Thymus (tissue), 11 donors: ENCODE results near the gene KLHL41. TPM values are rescaled to one million over a fixed set of nuclear protein-coding genes. Genes with fewer than 3 reads are reported as not detected.

Experiments used
- DNase-seq, 9 donors: peaks; one replicate each; pipeline ENCODE4 v3.0.0-alpha.2; 2013; ENCODE audit warnings: low spot score in 9 of 9, low read depth in 6 of 9, missing footprints in 1 of 9
- H3K27ac ChIP-seq, 2 donors: one replicate each; pipeline ENCODE4 v1.5.1; 2013; ENCODE audit warnings: control low read depth in 1 of 2, low read depth in 1 of 2, low read length in 1 of 2, mild to moderate bottlenecking in 1 of 2, moderate library complexity in 1 of 2
- H3K27me3 ChIP-seq, 2 donors: one replicate each; pipeline ENCODE4 v1.5.1; 2013; ENCODE audit warnings: low read length in 1 of 2; ENCODE audit not compliant: control insufficient read depth in 2 of 2, insufficient read depth in 1 of 2
- H3K36me3 ChIP-seq, 2 donors: one replicate each; pipeline ENCODE4 v1.5.1; 2013; ENCODE audit warnings: low read length in 1 of 2, mild to moderate bottlenecking in 1 of 2, moderate library complexity in 1 of 2; ENCODE audit not compliant: control insufficient read depth in 2 of 2, insufficient read depth in 2 of 2
- H3K4me1 ChIP-seq, 2 donors: one replicate each; pipeline ENCODE4 v1.5.1; 2013; ENCODE audit warnings: low read length in 2 of 2; ENCODE audit not compliant: control insufficient read depth in 2 of 2, insufficient read depth in 2 of 2
- H3K4me3 ChIP-seq, 2 donors: one replicate each; pipeline ENCODE4 v1.5.1; 2013; ENCODE audit warnings: low read length in 2 of 2, control low read depth in 1 of 2, mild to moderate bottlenecking in 1 of 2
- H3K9me3 ChIP-seq, 2 donors: one replicate each; pipeline ENCODE4 v1.5.1; 2013; ENCODE audit warnings: low read length in 1 of 2, mild to moderate bottlenecking in 1 of 2; ENCODE audit not compliant: control insufficient read depth in 2 of 2, insufficient read depth in 1 of 2
- WGBS: extraction: QIAGEN DNeasy Blood & Tissue Kit; methylation state at CpG from one replicate; pipeline ENCODE4 v1.1.7; 2013; 5-methylcytosine and 5-hydroxymethylcytosine counted together
- polyA plus RNA-seq: library from polyadenylated mRNA; stranded (reverse); fragments of 200-250 nt; gene quantifications from one replicate; pipeline ENCODE4 v1.2.3, GENCODE V29; 2013
- total RNA-seq: library from RNA; stranded (reverse); fragments of 120-200 nt; gene quantifications from one replicate; pipeline ENCODE4 v1.2.4, GENCODE V29; 2013
- donor health status: healthy.

The KLHL41 gene
- total and polyA plus RNA-seq, 2 donors, result 4.7 to 5.2 TPM

GRCh38 chr2:169476459-169476858 lies 33.0 kb upstream of the KLHL41 start:
- no peak overlapping the region for H3K27ac ChIP-seq
- no peaks in the 10 kb centered on the region for H3K36me3 ChIP-seq
- H3K4me1 ChIP-seq, result peaks cover 2 to 9% of the 10 kb centered on the region in 2 donors
- no peaks in the 10 kb centered on the region for H3K27me3 ChIP-seq
- H3K9me3 ChIP-seq, result no peaks in the 10 kb centered on the region
- H3K4me3 ChIP-seq, result no peak overlapping the region
- 98% methylated on average over 3 of the region's 3 CpGs for WGBS
- DNase-seq, result no peak

- no peak overlapping the region for H3K27ac ChIP-seq
- no peaks in the 10 kb centered on the region for H3K27me3 ChIP-seq
- no peak for DNase-seq
- H3K36me3 ChIP-seq, result no peaks in the 10 kb centered on the region
- peaks cover 2 to 9% of the 10 kb centered on the region in 2 donors for H3K4me1 ChIP-seq
- H3K4me3 ChIP-seq, result no peak overlapping the region
- H3K9me3 ChIP-seq, result no peaks in the 10 kb centered on the region
- WGBS, result 92% methylated on average over 3 of the region's 3 CpGs
These were observed 31.2 kb upstream of the KLHL41 start for GRCh38 chr2:169478339-169478738.

GRCh38 chr2:169478745-169479256 lies 30.7 kb upstream of the KLHL41 start:
- Histone ChIP-seq H3K4me3 (peak overlapping the region; percentile 71 to 72), H3K4me1 (peaks cover 2 to 9% of the 10 kb centered on the region in 2 donors), H3K9me3 (no peaks in the 10 kb centered on the region), H3K27ac (no peak overlapping the region), H3K27me3 (no peaks in the 10 kb centered on the region), H3K36me3 (no peaks in the 10 kb centered on the region)
- WGBS, result 84% methylated on average over 14 of the region's 14 CpGs
- no peak for DNase-seq

- Histone ChIP-seq H3K27me3 (no peaks in the 10 kb centered on the region), H3K27ac (no peak within 1 kb of the TSS), H3K4me1 (peaks cover 2 to 9% of the 10 kb centered on the region in 2 donors), H3K36me3 (no peaks in the 10 kb centered on the region), H3K4me3 (peak within 1 kb of the TSS; percentile 71 to 72), H3K9me3 (no peaks in the 10 kb centered on the region)
- WGBS, result under 1% methylated on average over 71 of the region's 71 CpGs
- DNase-seq, result peak in 7 of 9 donors; percentile 52 to 84 (median 63)
These were observed 30.0 kb upstream of the KLHL41 start, which contains the start of gene BBS5 for GRCh38 chr2:169479257-169480078. BBS5 (plus strand) TSS chr2:169479494; CDS start chr2:169479554, 60 bp downstream.

- H3K4me3 ChIP-seq, result peak overlapping the region; percentile 71 to 72
- 52% methylated on average over 9 of the region's 9 CpGs for WGBS
- no peaks in the 10 kb centered on the region for H3K36me3 ChIP-seq
- H3K4me1 ChIP-seq, result peaks cover 2 to 9% of the 10 kb centered on the region in 2 donors
- no peak overlapping the region for H3K27ac ChIP-seq
- DNase-seq, result no peak
- no peaks in the 10 kb centered on the region for H3K9me3 ChIP-seq
- H3K27me3 ChIP-seq, result no peaks in the 10 kb centered on the region
These were observed 29.4 kb upstream of the KLHL41 start for GRCh38 chr2:169480079-169480465.

- Histone ChIP-seq H3K9me3 (no peaks in the 10 kb centered on the region), H3K4me1 (no peaks in the 10 kb centered on the region), H3K27ac (no peak overlapping the region), H3K4me3 (no peak overlapping the region), H3K27me3 (no peaks in the 10 kb centered on the region), H3K36me3 (no peaks in the 10 kb centered on the region)
- 100% methylated on average over 1 of the region's 1 CpG for WGBS
- no peak for DNase-seq
These were observed 23.8 kb upstream of the KLHL41 start for GRCh38 chr2:169485650-169486138.

- no peaks in the 10 kb centered on the region for H3K4me1 ChIP-seq
- no peaks in the 10 kb centered on the region for H3K36me3 ChIP-seq
- no peak overlapping the region for H3K4me3 ChIP-seq
- H3K9me3 ChIP-seq, result no peaks in the 10 kb centered on the region
- no peak for DNase-seq
- no peaks in the 10 kb centered on the region for H3K27me3 ChIP-seq
- no peak overlapping the region for H3K27ac ChIP-seq
These were observed 23.0 kb upstream of the KLHL41 start for GRCh38 chr2:169486487-169486886.

- H3K4me3 ChIP-seq, result no peak overlapping the region
- no peaks in the 10 kb centered on the region for H3K4me1 ChIP-seq
- H3K27me3 ChIP-seq, result no peaks in the 10 kb centered on the region
- H3K27ac ChIP-seq, result no peak overlapping the region
- H3K9me3 ChIP-seq, result no peaks in the 10 kb centered on the region
- no peak for DNase-seq
- no peaks in the 10 kb centered on the region for H3K36me3 ChIP-seq
These were observed 18.7 kb upstream of the KLHL41 start for GRCh38 chr2:169490834-169491233.

- Histone ChIP-seq H3K36me3 (no peaks in the 10 kb centered on the region), H3K27me3 (no peaks in the 10 kb centered on the region), H3K4me3 (no peak overlapping the region), H3K4me1 (no peaks in the 10 kb centered on the region), H3K27ac (no peak overlapping the region), H3K9me3 (no peaks in the 10 kb centered on the region)
- DNase-seq, result no peak
These were observed 18.1 kb upstream of the KLHL41 start for GRCh38 chr2:169491378-169491777.
